ENCODE measurements around the gene KCTD16. TPM values are rescaled to one million over a fixed set of nuclear protein-coding genes. Genes with fewer than 3 reads are reported as not detected.

KCTD16 gene
- polyA plus RNA-seq, 2 of the 4 experiments (the other 2 are of a cell fraction) = 0.10 to 0.32 TPM

- ATAC-seq (no peak), DNase-seq (ENCODE audit: low read depth in 1 of 2, low spot score in 1 of 2) (no peak), FAIRE-seq (peak; percentile 39)
- TF ChIP-seq HES2 (IDR thresholded peaks at IDR 0.05) (no peak), CBX8 (IDR thresholded peaks at IDR 0.05) (no peak), TP53 (CRISPR knock-in tag; IDR thresholded peaks at IDR 0.05) (no peak), ESRRA (IDR thresholded peaks at IDR 0.05; ENCODE audit: borderline replicate concordance, low read length) (no peak), NR3C1 (IDR thresholded peaks at IDR 0.05) (no peak), RAD21 (conservative IDR thresholded peaks at IDR 0.05 in 1 of 2, IDR thresholded peaks at IDR 0.05 in 1 of 2) (no peak), MAZ (IDR thresholded peaks at IDR 0.05; ENCODE audit: borderline replicate concordance, low read depth, low read length) (no peak), FOSL2 (IDR thresholded peaks at IDR 0.05) (no peak), FOSL2 (CRISPR knock-in tag; IDR thresholded peaks at IDR 0.05) (no peak), NFE2L2 (conservative IDR thresholded peaks at IDR 0.05; ENCODE audit: low read length) (no peak), CHD2 (IDR thresholded peaks at IDR 0.05; ENCODE audit: low read length, partially characterized antibody) (no peak), RCOR1 (IDR thresholded peaks at IDR 0.05; ENCODE audit: low read depth, low read length) (no peak), KDM5A (IDR thresholded peaks at IDR 0.05) (no peak), PHF8 (IDR thresholded peaks at IDR 0.05; ENCODE audit: borderline replicate concordance, low read depth) (no peak)
- TF ChIP-seq, protein P1, sequence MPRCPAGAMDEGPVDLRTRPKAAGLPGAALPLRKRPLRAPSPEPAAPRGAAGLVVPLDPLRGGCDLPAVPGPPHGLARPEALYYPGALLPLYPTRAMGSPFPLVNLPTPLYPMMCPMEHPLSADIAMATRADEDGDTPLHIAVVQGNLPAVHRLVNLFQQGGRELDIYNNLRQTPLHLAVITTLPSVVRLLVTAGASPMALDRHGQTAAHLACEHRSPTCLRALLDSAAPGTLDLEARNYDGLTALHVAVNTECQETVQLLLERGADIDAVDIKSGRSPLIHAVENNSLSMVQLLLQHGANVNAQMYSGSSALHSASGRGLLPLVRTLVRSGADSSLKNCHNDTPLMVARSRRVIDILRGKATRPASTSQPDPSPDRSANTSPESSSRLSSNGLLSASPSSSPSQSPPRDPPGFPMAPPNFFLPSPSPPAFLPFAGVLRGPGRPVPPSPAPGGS (IDR thresholded peaks at IDR 0.05) = no peak
- ChIA-PET POLR2A (no interaction called here), CTCF (interaction anchor here (0.8 kb wide), 1 partner anchor 18 kb away, joined by 3 read pairs; no protein-coding TSS in a partner anchor)
- 59% methylated on average over 3 of the region's 3 CpGs for WGBS (ENCODE audit: missing lambda C conversion rate)
- H3K9me3 ChIP-seq = no peaks in the 10 kb centered on the region
- H3K4me2 ChIP-seq = no peak overlapping the region
- H3K27ac ChIP-seq = no peak overlapping the region
- no peaks in the 10 kb centered on the region for H3K4me1 ChIP-seq
- no peak overlapping the region for H3K4me3 ChIP-seq
Observed at GRCh38 chr5:144265643-144266247, 95.1 kb downstream of the KCTD16 start.

DNA sequence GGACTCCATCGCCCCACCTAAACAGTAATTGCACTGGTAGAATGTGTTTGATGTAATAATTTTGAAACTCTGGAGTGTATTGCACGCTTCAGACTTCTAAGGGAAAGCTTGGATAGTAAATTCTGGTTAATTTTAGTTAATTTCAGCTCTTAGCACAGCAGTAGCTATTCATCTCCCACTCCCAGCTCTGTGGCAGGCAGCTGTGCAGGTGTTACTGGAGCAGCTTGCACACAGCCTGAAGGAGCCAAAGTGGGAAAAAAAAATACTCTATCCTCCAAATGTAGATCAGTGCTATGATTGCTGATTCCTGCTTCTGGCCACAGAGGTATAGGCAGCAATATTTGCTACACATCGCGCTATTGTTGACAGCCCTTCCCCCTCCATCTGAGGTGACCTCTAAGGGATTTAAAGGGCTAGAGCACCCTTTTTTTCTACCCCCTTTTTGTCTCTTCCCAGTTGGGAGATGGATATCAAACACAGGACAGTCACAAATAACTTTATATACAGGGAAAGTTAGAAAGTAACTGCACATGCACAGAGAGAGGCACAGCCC lies 97.4 kb downstream of the KCTD16 start:
- ChIA-PET CTCF (no interaction called here), POLR2A (no interaction called here)
- no peak for ATAC-seq
- FAIRE-seq = no peak
- DNase-seq (ENCODE audit: low read depth in 1 of 2, low spot score in 1 of 2) = no peak
- H3K4me1 ChIP-seq = no peaks in the 10 kb centered on the region
- 40% methylated on average over 4 of the region's 4 CpGs for WGBS (ENCODE audit: missing lambda C conversion rate)
- H3K9me3 ChIP-seq = peaks cover 5% of the 10 kb centered on the region; the same call in 1 of the 3 replicates
- H3K4me2 ChIP-seq = no peak overlapping the region
- no peak overlapping the region for H3K27ac ChIP-seq
- no peak overlapping the region for H3K4me3 ChIP-seq
- TF ChIP-seq EHMT2 (IDR thresholded peaks at IDR 0.05; ENCODE audit: low read depth) (no peak), REST (IDR thresholded peaks at IDR 0.05) (no peak), TP53 (CRISPR knock-in tag; IDR thresholded peaks at IDR 0.05) (no peak), FOXS1 (CRISPR knock-in tag; IDR thresholded peaks at IDR 0.05) (no peak), RARB (CRISPR knock-in tag; IDR thresholded peaks at IDR 0.05) (no peak), EP300 (IDR thresholded peaks at IDR 0.05) (no peak), NFE2L2 (conservative IDR thresholded peaks at IDR 0.05; ENCODE audit: low read length) (no peak), E2F6 (IDR thresholded peaks at IDR 0.05; ENCODE audit: borderline replicate concordance, low read depth) (no peak), RFX5 (IDR thresholded peaks at IDR 0.05) (no peak), RCOR1 (IDR thresholded peaks at IDR 0.05; ENCODE audit: low read depth, low read length) (no peak), ZFP36 (IDR thresholded peaks at IDR 0.05; ENCODE audit: borderline replicate concordance, partially characterized antibody) (no peak), CHD4 (IDR thresholded peaks at IDR 0.05; ENCODE audit: borderline replicate concordance) (no peak), HOXB13 (CRISPR knock-in tag; IDR thresholded peaks at IDR 0.05; ENCODE audit: low read depth) (no peak), HDAC2 (IDR thresholded peaks at IDR 0.05) (no peak), CEBPB (IDR thresholded peaks at IDR 0.05) (no peak), HOXA7 (CRISPR knock-in tag; IDR thresholded peaks at IDR 0.05) (no peak), JUN (IDR thresholded peaks at IDR 0.05) (no peak), BHLHE40 (IDR thresholded peaks at IDR 0.05; ENCODE audit: low read depth, low read length) (no peak), NPAS2 (CRISPR knock-in tag; IDR thresholded peaks at IDR 0.05; ENCODE audit: borderline replicate concordance) (no peak)
- TF ChIP-seq, protein P2, sequence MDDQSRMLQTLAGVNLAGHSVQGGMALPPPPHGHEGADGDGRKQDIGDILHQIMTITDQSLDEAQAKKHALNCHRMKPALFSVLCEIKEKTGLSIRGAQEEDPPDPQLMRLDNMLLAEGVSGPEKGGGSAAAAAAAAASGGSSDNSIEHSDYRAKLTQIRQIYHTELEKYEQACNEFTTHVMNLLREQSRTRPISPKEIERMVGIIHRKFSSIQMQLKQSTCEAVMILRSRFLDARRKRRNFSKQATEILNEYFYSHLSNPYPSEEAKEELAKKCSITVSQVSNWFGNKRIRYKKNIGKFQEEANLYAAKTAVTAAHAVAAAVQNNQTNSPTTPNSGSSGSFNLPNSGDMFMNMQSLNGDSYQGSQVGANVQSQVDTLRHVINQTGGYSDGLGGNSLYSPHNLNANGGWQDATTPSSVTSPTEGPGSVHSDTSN (IDR thresholded peaks at IDR 0.05) = no peak
